Measurements from ENCODE around the gene AIRE.

GRCh38 chr21:44296103-44296519 is 10.4 kb downstream of the AIRE start:
- TF ChIP-seq CTCF (IDR thresholded peaks at IDR 0.05; ENCODE audit: insufficient read depth, low read length, poor library complexity, severe bottlenecking) (no peak), EZH2phosphoT487 (conservative IDR thresholded peaks at IDR 0.05; ENCODE audit: low read length) (no peak)

Data from SU-DHL-6 (cell line).